Thyroid gland (tissue), 4 donors: ENCODE results near the gene TTBK2.

Source experiments
- CTCF ChIP-seq, 6 experiments: fragments of 200-600 bp in 3 of 6; fragments of 450-650 bp in 3 of 6; sonication (generic) in 3 of 6; IDR thresholded peaks; one replicate each; pipeline ENCODE4 v1.5.1; 2016 to 2019; ENCODE audit warnings: antibody characterized with exemption in 6 of 6, mild to moderate bottlenecking in 2 of 6, inconsistent platforms in 1 of 6, moderate library complexity in 1 of 6
- POLR2A ChIP-seq, 2 donors: fragments of 450-650 bp; IDR thresholded peaks; one replicate each; pipeline ENCODE4 v1.6.1; 2017; ENCODE audit warnings: antibody characterized with exemption in 2 of 2, mild to moderate bottlenecking in 2 of 2, moderate library complexity in 1 of 2

- TF ChIP-seq POLR2A (IDR thresholded peaks at IDR 0.05): no peak
- TF ChIP-seq CTCF (IDR thresholded peaks at IDR 0.05): no peak
These were observed 189.1 kb downstream of the TTBK2 start for GRCh38 chr15:42731461-42731860.
